NCI-H2227 treated with DMSO at 0.1 percent for 48 hours (cell line): ENCODE measurements around the gene GRK4.
"Not testable (repeated sequence)": the region's sequence is repeated elsewhere in the genome, so short reads cannot be mapped to it uniquely, and the experiment has no call there.

Experiments
- DNase-seq: peaks from one replicate; lab custom pipeline; 2025; lab: John Stamatoyannopoulos, UW

The GRK4 gene

GRCh38 chr4:2963175-2963965 is at the start of gene GRK4, which contains the start of gene NOP14:
Gene GRK4 (plus strand): TSS chr4:2963571. CDS start chr4:2964071, 500 bp downstream.
Gene NOP14 (minus strand): TSS chr4:2963406. CDS start chr4:2963319, 87 bp downstream.
- DNase-seq, result peak; percentile 89

- no peak for DNase-seq
Observed at GRCh38 chr4:2914256-2915126, 48.9 kb upstream of the GRK4 start.

GRCh38 chr4:2915789-2916188 is 47.6 kb upstream of the GRK4 start:
- no peak for DNase-seq

- DNase-seq, result not testable (repeated sequence)
Observed at GRCh38 chr4:2916696-2917095, 46.7 kb upstream of the GRK4 start.

GRCh38 chr4:2918300-2918699 is 45.1 kb upstream of the GRK4 start:
- DNase-seq, result not testable (repeated sequence)

GRCh38 chr4:2918714-2919113 is 44.7 kb upstream of the GRK4 start:
- DNase-seq, result not testable (repeated sequence)

- not testable (repeated sequence) for DNase-seq
Observed at GRCh38 chr4:2922453-2923101, 40.8 kb upstream of the GRK4 start.

GRCh38 chr4:2923141-2923551 is 40.2 kb upstream of the GRK4 start:
- no peak for DNase-seq

GRCh38 chr4:2923668-2924173 is 39.6 kb upstream of the GRK4 start:
- no peak for DNase-seq

GRCh38 chr4:2924286-2924685 is 39.1 kb upstream of the GRK4 start:
- no peak for DNase-seq

GRCh38 chr4:2924765-2925301 is 38.5 kb upstream of the GRK4 start:
- peak; percentile 4 for DNase-seq

- no peak for DNase-seq
Observed at GRCh38 chr4:2925496-2925895, 37.9 kb upstream of the GRK4 start.

- DNase-seq, result no peak
Observed at GRCh38 chr4:2925931-2926860, 37.2 kb upstream of the GRK4 start.

- no peak for DNase-seq
Observed at GRCh38 chr4:2927016-2927695, 36.2 kb upstream of the GRK4 start.

- no peak for DNase-seq
Observed at GRCh38 chr4:2927696-2928075, 35.7 kb upstream of the GRK4 start.

- DNase-seq, result no peak
Observed at GRCh38 chr4:2928242-2929176, 34.9 kb upstream of the GRK4 start.

- DNase-seq, result no peak
Observed at GRCh38 chr4:2929469-2929868, 33.9 kb upstream of the GRK4 start.

GRCh38 chr4:2930135-2930757 is 33.1 kb upstream of the GRK4 start:
- DNase-seq, result no peak
